IMR-90 (cell line): Measurements from ENCODE around the gene KLF1.

Source experiments
- CHD1 ChIP-seq: IDR thresholded peaks from 2 replicates; pipeline ENCODE4 v1.6.1; 2012; ENCODE audit warnings: low read depth, low read length, improper control_type of control experiment
- CTCF ChIP-seq: conservative IDR thresholded peaks from 2 replicates; pipeline ENCODE4 v1.5.1; 2012; ENCODE audit warnings: mild to moderate bottlenecking, low read depth, low read length, improper control_type of control experiment
- MXI1 ChIP-seq: IDR thresholded peaks from 2 replicates; pipeline ENCODE4 v1.6.1; 2012; ENCODE audit warnings: low read depth, mild to moderate bottlenecking, low read length, moderate library complexity, borderline replicate concordance
- POLR2A ChIP-seq: IDR thresholded peaks from 2 replicates; pipeline ENCODE4 v1.6.1; 2012; ENCODE audit warnings: mild to moderate bottlenecking, low read depth, low read length
- TF ChIP-seq, protein P1 (sequence below): fragments of 150-350 bp; IDR thresholded peaks from 2 replicates; pipeline ENCODE4 v1.6.1; 2017; ENCODE audit warnings: mild to moderate bottlenecking, antibody characterized with exemption, low read length, low read depth

- TF ChIP-seq POLR2A (no peak), CTCF (no peak), MXI1 (no peak), CHD1 (no peak)
- TF ChIP-seq, protein P1, sequence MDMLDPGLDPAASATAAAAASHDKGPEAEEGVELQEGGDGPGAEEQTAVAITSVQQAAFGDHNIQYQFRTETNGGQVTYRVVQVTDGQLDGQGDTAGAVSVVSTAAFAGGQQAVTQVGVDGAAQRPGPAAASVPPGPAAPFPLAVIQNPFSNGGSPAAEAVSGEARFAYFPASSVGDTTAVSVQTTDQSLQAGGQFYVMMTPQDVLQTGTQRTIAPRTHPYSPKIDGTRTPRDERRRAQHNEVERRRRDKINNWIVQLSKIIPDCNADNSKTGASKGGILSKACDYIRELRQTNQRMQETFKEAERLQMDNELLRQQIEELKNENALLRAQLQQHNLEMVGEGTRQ: no peak
Observed at GRCh38 chr19:12840091-12841079, 46.6 kb downstream of the KLF1 start.
